GM18502 (cell line): Measurements from ENCODE around the gene C16orf95.

Source experiments
- ATAC-seq: cut with Tn5 transposase; IDR thresholded peaks from one replicate; pipeline ENCODE4 v1.9.1; 2021; ENCODE audit warnings: mild to moderate bottlenecking; ENCODE audit not compliant: unreplicated experiment, poor library complexity

The C16orf95 gene

DNA sequence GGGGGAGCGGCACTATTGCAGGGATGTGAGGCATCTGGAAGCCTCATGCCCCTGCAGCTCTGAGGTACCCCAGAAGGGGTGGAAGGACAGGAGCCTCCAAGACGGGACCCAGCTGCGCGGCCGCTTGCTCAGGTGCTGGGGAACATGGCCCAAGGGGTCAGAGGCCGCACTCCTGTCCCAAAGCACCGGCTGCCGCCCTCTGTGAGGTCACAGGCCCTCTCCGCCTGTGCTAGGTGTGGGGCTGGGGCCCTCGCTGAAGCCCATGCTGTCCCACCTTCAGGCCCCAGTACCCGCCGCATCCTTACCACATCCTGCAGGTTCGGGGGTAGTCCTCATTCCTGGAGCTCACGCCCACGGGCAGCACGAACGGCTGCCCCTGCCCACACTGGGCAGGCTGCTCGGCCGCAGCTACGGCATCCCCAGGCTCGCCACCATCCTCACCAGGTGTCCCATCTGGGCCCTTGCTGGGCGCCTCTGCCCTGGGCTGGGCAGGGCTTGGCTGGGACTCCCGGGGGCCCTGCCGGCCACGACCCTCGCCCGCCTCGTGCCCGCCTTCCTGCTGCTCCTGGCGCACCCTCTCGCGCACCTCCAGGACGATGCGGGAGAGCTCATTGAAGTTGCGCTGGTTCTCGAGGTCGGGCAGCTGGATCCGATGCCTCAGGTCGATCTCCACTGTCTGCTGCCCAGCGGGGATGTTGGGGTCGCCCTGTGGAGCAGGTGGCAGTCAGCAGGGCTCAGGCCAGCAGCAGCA, 16.6 kb upstream of the C16orf95 start:
- no peak for ATAC-seq

DNA sequence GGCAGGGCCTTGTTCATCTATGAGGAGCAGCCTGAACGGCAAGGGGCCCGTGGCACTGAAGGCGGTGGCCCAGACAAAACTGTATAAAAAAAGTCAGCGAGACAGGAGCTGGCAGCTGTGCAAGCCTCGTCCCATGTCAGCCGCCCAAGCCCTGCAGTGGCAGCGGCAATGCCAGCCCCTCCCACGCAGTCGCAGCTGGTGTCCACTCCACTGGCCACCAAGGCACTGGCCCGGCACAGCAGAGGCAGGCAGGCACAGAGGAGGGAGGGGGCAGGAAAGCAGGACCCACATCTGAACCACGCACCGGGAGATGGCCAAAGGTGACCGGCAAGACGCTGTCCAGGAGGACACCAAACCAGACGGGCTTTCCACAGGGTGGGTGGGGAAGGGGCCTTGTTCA, 15.9 kb upstream of the C16orf95 start:
- ATAC-seq, result no peak

DNA sequence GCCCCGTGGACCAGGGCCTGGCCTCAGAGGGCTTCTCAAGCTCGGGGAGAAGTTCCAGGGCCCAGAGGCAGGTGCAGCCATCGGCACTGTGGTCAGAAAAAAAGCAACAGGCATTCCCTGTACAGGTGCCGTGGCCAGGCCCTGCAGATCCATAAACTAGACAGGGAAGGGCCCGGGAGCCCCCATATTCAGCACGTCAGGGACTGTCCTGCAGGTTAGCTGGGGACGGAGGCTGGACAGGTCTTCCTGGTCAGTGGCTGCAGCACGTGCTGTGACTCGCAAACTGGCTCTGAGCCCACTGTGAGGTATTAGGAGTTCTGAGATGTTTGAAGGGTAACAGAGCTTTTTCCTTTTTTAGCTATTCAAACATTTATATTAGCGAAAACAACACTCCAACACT, 15.0 kb upstream of the C16orf95 start:
- ATAC-seq, result no peak

DNA sequence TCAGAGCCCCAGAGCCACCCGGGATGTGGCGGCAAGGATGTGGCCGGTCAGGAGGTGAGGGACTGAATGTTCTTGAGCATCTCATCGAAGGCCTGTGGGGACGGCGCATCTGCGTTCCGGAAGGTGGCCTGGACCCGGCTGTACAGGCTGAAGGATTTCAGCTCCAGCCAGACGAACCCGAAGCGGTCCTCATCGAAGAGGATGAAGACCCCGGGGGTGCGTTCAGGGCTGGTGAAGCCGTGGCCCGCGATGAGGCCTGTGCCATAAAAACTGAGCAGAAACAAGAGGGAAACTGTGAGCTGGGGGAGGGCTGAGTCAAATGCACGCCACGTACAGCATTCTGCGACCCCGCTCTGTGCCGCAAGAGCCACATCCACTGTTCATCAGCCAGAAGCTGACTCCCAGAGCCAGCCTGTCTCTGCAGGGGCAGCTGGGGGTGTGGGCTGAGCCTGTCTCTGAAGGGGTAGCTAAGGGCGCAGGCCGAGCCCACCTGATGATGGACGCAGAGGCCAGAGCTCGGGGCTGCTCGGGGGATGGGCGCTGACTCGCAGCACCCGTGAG, 14.1 kb upstream of the C16orf95 start:
- ATAC-seq, result no peak

DNA sequence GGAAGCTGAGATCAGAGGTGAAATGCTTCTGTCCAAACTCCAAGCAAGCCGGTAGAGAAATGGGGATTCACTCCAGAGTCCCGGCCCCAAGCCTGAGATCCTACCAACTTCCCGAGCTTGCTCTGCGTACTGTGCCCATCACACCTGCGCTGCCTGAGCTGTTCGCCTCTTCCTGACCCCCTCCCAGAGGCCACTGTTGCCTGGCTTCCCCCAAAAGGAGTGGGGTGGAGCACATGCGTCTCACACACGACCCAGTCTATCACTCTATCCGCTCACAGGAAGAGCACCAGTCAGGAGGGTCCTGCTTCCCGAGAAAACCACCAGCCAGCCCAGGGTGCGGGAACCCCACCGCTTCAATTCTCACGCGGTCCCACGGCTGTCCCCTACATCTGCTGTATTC, 13.5 kb upstream of the C16orf95 start:
- ATAC-seq, result no peak

- ATAC-seq, result no peak
Observed at GRCh38 chr16:87330257-87330624, 13.0 kb upstream of the C16orf95 start.

DNA sequence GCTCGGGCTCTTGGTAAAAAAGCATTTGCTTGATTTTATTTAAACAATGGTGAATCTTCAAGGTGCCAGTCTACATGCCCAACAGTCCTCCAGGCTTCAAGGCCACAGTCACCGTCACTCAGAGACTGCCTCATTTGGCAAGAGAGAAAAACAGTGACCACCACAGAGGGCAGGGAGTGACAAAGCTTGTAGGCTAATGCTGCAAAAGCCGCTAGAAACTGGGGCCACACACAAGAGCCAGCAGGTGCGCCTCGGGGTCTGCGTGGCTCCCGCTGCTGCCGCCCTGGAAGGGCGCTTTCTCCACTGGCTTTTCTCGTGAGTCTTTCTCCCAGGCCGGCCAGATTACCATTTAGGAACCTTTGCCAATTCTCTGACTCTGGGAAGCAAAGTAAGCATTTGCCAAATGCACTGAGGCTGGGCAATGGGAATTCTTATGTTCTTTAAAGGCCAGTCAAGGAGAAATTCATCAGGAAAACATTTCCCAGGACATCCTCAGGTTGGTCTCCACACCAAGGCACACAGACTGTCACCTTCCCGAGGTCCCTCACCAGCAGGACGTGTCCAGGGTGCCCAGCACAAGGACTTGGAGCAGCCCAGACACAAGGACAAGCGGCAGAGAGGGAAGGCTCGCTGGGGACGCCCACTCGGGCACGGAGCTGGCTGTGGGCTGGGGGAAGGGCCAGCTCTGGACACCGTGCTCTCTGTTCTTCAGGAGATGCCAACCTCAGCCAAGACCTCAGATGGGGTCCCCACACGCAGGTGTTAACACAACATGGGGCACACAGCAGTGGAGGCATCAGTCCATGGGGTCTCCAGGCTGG, 12.5 kb upstream of the C16orf95 start:
- no peak for ATAC-seq

DNA sequence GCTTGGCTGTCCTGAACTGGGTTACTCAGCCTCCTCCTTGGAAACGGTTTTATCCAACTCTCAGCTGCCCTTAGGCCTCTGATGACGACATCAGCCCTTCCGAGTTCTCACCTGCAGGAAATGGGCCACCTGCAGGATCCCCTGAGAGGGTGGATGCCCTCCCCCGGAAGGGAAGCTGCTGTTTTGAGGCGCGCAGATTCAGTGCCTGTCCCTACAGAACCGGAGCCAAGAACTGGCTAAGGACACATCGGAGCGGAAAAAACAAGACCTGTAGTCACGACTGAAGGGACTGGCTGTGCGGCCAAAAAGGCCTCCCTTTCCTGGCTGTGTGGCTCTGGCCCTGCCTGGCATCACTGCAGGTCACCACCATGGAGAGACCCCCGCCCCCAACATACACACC, 11.7 kb upstream of the C16orf95 start:
- no peak for ATAC-seq

GRCh38 chr16:87327798-87328495, 10.8 kb upstream of the C16orf95 start:
- ATAC-seq, result no peak

- no peak for ATAC-seq
Observed at GRCh38 chr16:87326151-87326571, 9.0 kb upstream of the C16orf95 start.

- no peak for ATAC-seq
Observed at GRCh38 chr16:87325423-87325858, 8.2 kb upstream of the C16orf95 start.

GRCh38 chr16:87324411-87325275, 7.5 kb upstream of the C16orf95 start:
- peak; percentile 40 for ATAC-seq

- no peak for ATAC-seq
Observed at GRCh38 chr16:87323727-87324410, 6.7 kb upstream of the C16orf95 start.

DNA sequence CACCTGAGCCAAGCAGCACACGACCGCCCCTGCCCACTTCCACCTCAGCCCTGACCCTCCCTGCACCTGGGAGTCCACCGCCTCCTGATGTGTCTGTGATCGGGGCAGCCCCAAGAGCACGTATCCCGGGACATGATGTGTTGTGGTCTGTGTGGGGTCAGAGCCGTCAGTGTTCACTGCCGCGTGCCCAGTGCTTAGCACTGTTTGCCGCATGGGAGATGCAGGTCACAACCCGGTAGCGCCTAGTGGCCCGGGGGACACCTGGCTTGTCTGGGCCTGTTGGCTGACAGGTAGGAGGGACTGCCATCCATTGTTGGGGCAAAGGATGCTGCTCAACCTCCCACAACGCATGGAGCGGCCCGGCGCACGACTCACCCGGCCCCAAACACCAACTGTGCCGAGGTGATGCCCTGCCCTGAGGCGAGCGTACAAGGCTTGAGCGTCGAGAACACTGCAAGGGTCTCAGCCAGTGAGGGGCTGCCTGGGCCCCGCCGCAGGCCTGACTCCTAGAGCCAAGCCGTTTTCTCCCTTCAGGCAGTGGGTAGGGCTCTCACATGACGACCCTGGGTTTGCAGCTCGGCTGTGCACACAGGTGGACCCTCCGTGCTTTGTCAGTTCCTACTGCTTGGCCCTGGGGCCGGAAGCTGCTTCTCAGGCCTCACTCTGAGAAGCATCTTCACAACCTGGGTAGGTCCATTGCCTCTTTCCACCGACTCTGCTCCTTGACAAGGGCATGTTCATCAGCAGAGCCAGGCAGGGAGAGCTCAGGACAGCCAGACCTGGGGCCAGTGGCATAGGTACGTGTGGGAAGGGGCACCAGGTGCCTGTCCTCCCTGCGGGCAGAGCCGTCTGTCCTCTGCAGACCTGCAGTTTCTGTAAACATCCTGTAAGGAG, 5.9 kb upstream of the C16orf95 start:
- no peak for ATAC-seq

DNA sequence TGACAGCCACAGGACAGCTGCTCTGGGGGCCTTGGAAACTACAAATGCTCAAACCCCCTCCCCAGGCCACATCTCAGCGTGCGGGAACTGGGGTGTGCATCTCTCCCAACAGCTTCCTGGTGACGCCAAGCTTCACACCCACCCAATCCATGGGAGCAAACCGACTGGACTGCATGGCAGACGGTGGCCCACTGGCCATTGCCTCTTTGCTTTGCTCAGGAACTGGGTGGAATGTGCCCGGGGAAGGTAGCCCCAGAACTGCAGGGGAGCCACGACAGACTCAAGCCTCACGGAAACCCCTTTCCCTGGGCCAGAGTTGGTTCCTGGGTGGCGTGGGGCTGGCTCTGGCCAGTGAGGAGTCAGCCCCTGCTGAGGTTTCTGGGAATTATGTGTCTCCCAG, 5.2 kb upstream of the C16orf95 start:
- ATAC-seq, result no peak

GRCh38 chr16:87321336-87322107, 4.3 kb upstream of the C16orf95 start:
- ATAC-seq, result no peak

DNA sequence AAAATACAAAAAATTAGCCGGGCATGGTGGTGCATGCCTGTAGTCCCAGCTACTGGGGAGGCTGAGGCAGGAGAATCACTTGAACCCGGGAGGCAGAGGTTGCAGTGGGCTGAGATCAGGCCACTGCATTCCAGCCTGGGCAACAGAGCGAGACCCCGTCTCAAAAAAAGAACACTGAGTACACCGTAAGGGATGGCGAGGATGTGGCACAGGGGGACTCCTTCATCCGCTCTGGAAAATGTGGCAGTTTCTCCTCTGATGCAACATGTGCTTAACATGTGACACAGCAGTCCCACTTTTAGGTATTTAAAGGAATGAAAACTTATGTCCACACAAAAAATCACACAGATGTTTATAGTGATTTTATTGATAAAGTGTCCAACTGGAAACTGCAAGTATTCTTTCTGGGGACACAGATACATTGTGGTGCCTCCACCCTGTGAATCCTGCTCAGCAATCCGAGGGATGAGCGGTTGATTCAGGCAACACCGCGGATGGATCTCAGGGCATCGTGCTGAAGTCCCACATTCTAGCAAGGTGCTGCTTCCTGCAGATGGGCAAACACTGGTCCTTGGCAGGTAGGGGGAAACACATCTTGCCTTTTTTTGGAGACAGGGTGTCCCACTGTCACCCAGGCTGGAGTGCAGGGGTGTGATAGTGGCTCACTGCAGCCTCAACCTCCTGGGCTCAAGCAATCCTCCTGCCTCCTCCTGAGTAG, 3.5 kb upstream of the C16orf95 start:
- no peak for ATAC-seq
